NT2/D1 (cell line): ENCODE results near the gene CDADC1.
A peak's percentile ranks its signal among the peaks of the same experiment; 100 is the strongest.

Source experiments
- DNase-seq: peaks from one replicate; pipeline ENCODE4 v3.0.0-alpha.2; 2011; ENCODE audit warnings: low read depth, low spot score
- H3K27me3 ChIP-seq: 2 replicates; pipeline ENCODE4 v1.6.0; 2011; ENCODE audit warnings: mild to moderate bottlenecking; ENCODE audit not compliant: insufficient read length, insufficient read depth
- H3K36me3 ChIP-seq: 2 replicates; pipeline ENCODE4 v1.6.1; 2011; ENCODE audit warnings: mild to moderate bottlenecking, low read length, mixed read lengths; ENCODE audit not compliant: insufficient read depth, insufficient read length
- H3K4me1 ChIP-seq: 2 replicates; pipeline ENCODE4 v1.5.1; 2011; ENCODE audit not compliant: insufficient read depth, insufficient read length
- H3K4me3 ChIP-seq: 2 replicates; pipeline ENCODE4 v1.5.1; 2011; ENCODE audit warnings: low read depth; ENCODE audit not compliant: insufficient read length
- H3K9ac ChIP-seq: 2 replicates; pipeline ENCODE4 v1.6.0; 2011; ENCODE audit warnings: low read depth; ENCODE audit not compliant: insufficient read length
- H3K9me3 ChIP-seq: 2 replicates; pipeline ENCODE4 v1.5.1; 2011; ENCODE audit warnings: mild to moderate bottlenecking, low read length; ENCODE audit not compliant: insufficient read depth
- SUZ12 ChIP-seq: IDR thresholded peaks from 2 replicates; pipeline ENCODE4 v1.6.1; 2011; ENCODE audit not compliant: insufficient read length, insufficient read depth; ENCODE audit errors: extremely low read depth
- YY1 ChIP-seq: IDR thresholded peaks from 2 replicates; pipeline ENCODE4 v1.6.1; 2011; ENCODE audit not compliant: insufficient read length, insufficient read depth
- ZNF274 ChIP-seq: IDR thresholded peaks from 2 replicates; pipeline ENCODE4 v1.6.1; 2011; ENCODE audit warnings: mild to moderate bottlenecking, low read depth, low read length

Gene CDADC1

DNA sequence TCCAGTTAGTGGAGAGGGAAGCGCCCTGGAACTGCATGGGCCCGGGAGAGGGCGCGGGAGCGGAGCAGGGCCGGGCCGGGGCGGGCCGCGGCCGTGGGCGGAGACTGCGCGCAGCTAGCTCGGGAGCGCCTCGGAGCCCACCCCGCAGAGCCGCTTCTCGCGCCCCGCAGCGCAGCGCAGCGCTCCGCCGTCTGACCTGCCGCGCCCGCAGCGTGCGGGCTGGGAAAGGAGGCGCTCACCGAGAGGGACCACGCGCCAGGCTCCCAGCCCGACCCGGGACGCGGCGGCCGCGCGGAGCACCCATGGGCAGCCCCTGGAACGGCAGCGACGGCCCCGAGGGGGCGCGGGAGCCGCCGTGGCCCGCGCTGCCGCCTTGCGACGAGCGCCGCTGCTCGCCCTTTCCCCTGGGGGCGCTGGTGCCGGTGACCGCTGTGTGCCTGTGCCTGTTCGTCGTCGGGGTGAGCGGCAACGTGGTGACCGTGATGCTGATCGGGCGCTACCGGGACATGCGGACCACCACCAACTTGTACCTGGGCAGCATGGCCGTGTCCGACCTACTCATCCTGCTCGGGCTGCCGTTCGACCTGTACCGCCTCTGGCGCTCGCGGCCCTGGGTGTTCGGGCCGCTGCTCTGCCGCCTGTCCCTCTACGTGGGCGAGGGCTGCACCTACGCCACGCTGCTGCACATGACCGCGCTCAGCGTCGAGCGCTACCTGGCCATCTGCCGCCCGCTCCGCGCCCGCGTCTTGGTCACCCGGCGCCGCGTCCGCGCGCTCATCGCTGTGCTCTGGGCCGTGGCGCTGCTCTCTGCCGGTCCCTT is 27.5 kb upstream of the CDADC1 start, which contains the start of gene MLNR:
MLNR (plus strand) TSS at position 303 of the 820 bp plus-strand sequence; CDS start at position 303, 0 bp downstream.
- Histone ChIP-seq H3K27me3 (peaks cover 33% of the 10 kb centered on the region), H3K4me3 (peak within 1 kb of the TSS; percentile 21), H3K9me3 (no peaks in the 10 kb centered on the region; the same call in 1 of the 2 replicates), H3K4me1 (no peaks in the 10 kb centered on the region), H3K9ac (no peak within 1 kb of the TSS), H3K36me3 (no peaks in the 10 kb centered on the region)
- TF ChIP-seq YY1 (no peak), ZNF274 (no peak), SUZ12 (no peak)
- no peak for DNase-seq

DNA sequence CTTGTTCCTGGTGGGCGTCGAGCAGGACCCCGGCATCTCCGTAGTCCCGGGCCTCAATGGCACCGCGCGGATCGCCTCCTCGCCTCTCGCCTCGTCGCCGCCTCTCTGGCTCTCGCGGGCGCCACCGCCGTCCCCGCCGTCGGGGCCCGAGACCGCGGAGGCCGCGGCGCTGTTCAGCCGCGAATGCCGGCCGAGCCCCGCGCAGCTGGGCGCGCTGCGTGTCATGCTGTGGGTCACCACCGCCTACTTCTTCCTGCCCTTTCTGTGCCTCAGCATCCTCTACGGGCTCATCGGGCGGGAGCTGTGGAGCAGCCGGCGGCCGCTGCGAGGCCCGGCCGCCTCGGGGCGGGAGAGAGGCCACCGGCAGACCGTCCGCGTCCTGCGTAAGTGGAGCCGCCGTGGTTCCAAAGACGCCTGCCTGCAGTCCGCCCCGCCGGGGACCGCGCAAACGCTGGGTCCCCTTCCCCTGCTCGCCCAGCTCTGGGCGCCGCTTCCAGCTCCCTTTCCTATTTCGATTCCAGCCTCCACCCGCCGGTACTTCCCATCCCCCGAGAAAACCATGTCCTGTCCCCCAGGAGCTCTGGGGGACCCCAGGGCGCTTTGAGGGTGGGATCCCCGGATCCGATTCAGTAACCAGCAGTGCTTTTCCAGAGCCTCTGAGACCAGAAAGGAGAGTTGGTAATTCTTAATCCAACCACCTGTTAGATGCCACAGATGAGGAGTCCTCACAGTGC is 26.7 kb upstream of the CDADC1 start:
- no peak overlapping the region for H3K9ac ChIP-seq
- H3K27me3 ChIP-seq: peaks cover 33% of the 10 kb centered on the region
- H3K36me3 ChIP-seq: no peaks in the 10 kb centered on the region
- H3K4me1 ChIP-seq: no peaks in the 10 kb centered on the region
- DNase-seq: no peak
- H3K9me3 ChIP-seq: no peaks in the 10 kb centered on the region; the same call in 1 of the 2 replicates
- TF ChIP-seq YY1 (no peak), SUZ12 (no peak), ZNF274 (no peak)
- no peak overlapping the region for H3K4me3 ChIP-seq

DNA sequence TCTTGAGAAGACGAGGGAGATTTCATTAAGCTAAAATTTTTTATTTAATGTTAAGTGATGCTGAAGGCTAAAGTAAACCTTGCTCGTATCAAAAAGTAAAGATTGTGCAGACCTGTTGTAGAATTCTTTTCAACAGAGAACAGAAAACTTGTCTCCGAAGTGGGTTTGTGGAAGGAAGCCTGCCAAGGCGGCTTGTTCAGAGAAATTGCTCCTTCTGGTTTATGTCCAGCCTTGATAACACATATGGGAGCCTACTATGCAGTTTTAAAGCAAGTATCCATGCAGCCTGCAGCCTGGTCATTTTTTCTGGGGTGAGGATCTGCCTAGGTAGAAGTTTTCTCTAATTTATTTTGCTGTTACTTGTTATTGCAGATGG is 26.1 kb upstream of the CDADC1 start:
- Histone ChIP-seq H3K9me3 (no peaks in the 10 kb centered on the region; the same call in 1 of the 2 replicates), H3K9ac (no peak overlapping the region), H3K36me3 (no peaks in the 10 kb centered on the region), H3K27me3 (peaks cover 33% of the 10 kb centered on the region), H3K4me1 (no peaks in the 10 kb centered on the region), H3K4me3 (no peak overlapping the region)
- DNase-seq: no peak
- TF ChIP-seq ZNF274 (no peak), YY1 (no peak), SUZ12 (no peak)

DNA sequence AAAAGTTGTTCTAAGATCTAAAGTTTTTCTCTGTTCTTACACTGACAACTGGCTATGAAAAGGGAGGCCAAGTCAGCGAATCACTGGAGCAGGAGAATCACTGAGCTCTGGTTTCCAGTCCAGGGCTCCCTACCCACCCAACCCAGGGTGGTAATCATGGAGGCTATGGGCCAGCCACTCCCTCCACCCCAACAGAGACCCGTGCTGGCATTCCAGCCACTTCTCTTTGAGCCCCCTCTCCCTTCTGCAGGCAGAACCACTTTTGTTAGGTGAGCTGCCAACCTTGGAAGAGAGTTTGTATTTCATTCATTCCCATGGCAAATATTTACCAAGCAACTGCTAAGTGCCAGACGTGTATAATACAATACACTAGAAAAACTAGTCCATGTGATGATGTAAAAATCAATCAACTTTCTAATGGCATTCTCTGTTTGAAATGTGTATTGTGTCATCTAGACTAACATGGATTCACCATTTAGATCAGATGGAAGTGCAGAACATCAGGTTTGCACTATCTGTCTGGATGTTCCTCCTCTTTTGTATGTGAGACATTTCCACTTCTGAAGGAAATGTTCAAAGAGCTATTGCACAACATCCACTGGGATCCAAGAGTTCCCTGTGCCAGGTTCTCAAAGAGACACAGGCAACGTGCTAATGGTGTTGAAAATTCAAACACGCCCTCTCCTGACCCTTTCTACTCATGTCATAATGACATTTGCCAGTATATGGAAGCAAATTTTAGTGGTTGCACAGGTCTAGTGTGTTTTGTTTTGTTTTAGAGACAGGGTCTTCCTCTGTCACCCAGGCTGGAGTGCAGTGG is 22.3 kb upstream of the CDADC1 start:
- H3K9ac ChIP-seq: no peak overlapping the region
- H3K4me3 ChIP-seq: no peak overlapping the region
- TF ChIP-seq SUZ12: no peak
- TF ChIP-seq ZNF274: no peak
- H3K9me3 ChIP-seq: no peaks in the 10 kb centered on the region; the same call in 1 of the 2 replicates
- H3K27me3 ChIP-seq: peaks cover 19% of the 10 kb centered on the region
- no peak for DNase-seq
- H3K36me3 ChIP-seq: no peaks in the 10 kb centered on the region
- no peaks in the 10 kb centered on the region for H3K4me1 ChIP-seq

DNA sequence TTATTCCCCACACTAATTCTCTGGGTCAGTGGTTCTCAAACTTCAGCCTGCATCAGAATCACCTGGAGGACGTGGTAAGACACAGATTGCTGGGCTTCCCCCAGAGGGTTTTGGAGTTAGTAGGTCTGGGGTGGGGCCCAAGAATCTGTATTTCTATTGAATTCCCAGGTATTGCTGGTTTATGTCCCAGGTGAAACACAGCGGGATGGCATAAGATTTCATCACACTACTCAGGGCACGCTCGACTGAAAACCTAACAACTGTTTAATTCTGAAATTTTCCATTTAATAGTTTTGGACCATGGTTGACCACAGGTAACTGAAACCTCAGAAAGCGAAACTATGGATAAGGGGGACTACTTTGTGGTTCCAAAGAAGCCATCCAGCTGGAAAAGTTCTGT is 21.1 kb upstream of the CDADC1 start:
- Histone ChIP-seq H3K9ac (no peak overlapping the region), H3K36me3 (no peaks in the 10 kb centered on the region), H3K4me3 (no peak overlapping the region), H3K9me3 (no peaks in the 10 kb centered on the region), H3K4me1 (no peaks in the 10 kb centered on the region), H3K27me3 (peaks cover 8% of the 10 kb centered on the region)
- DNase-seq: no peak
- TF ChIP-seq SUZ12 (no peak), ZNF274 (no peak), YY1 (no peak)

DNA sequence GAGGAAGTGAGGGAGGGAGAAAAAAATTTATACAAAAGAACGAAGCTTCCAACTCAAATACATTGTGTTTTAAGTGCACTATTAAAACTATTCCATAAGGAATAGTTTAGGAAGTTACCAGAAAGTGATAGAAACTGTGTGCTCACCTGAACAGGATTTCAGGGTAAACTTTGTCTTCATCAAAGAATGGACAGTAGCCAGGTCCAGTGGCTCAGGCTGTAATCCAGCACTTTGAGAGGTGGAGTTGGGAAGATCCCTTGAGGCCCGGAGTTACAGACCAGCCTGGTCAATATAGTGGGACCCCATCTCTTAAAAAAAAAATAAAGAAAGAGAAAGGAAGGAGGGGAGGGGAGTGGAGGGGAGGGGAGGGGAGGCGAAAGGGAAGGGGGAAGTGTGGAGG is 13.0 kb upstream of the CDADC1 start:
- H3K9me3 ChIP-seq: no peaks in the 10 kb centered on the region
- H3K9ac ChIP-seq: no peak overlapping the region
- H3K4me3 ChIP-seq: no peak overlapping the region
- no peaks in the 10 kb centered on the region for H3K36me3 ChIP-seq
- no peak for DNase-seq
- H3K27me3 ChIP-seq: no peaks in the 10 kb centered on the region
- H3K4me1 ChIP-seq: no peaks in the 10 kb centered on the region
- TF ChIP-seq ZNF274 (no peak), YY1 (no peak), SUZ12 (no peak)
